Aorta (tissue), 5 donors: ENCODE results near the gene MADCAM1. TPM values are rescaled to one million over a fixed set of nuclear protein-coding genes. Genes with fewer than 3 reads are reported as not detected.

Experiments
- ATAC-seq: fragments of 200-7000 bp; cut with Tn5 transposase; one replicate; pipeline ENCODE4 v1.9.1; 2022; ENCODE audit warnings: moderate library complexity; ENCODE audit not compliant: low FRiP score
- DNase-seq, 2 donors: peaks; one replicate each; pipeline ENCODE4 v3.0.0-alpha.2; 2020
- H3K27ac ChIP-seq, 2 donors: one replicate each; pipeline ENCODE4 v1.5.1; 2013; ENCODE audit warnings: low read length in 2 of 2, mild to moderate bottlenecking in 2 of 2, moderate library complexity in 2 of 2, control low read depth in 1 of 2, inconsistent platforms in 1 of 2, low read depth in 1 of 2
- H3K27me3 ChIP-seq, 2 donors: one replicate each; pipeline ENCODE4 v1.6.1; 2013; ENCODE audit warnings: control low read depth in 1 of 2, low read length in 1 of 2, mild to moderate bottlenecking in 1 of 2, moderate library complexity in 1 of 2; ENCODE audit not compliant: insufficient read depth in 2 of 2, control insufficient read depth in 1 of 2
- H3K36me3 ChIP-seq, 2 donors: one replicate each; pipeline ENCODE4 v1.6.1; 2013; ENCODE audit warnings: control low read depth in 1 of 2, low read length in 1 of 2, mild to moderate bottlenecking in 1 of 2; ENCODE audit not compliant: insufficient read depth in 2 of 2, control insufficient read depth in 1 of 2
- H3K4me1 ChIP-seq, 2 donors: one replicate each; pipeline ENCODE4 v1.6.1; 2013; ENCODE audit warnings: low read length in 2 of 2, control low read depth in 1 of 2, mild to moderate bottlenecking in 1 of 2, moderate library complexity in 1 of 2; ENCODE audit not compliant: insufficient read depth in 2 of 2, control insufficient read depth in 1 of 2
- H3K4me3 ChIP-seq, 2 donors: one replicate each; pipeline ENCODE4 v1.5.1; 2013; ENCODE audit warnings: low read length in 2 of 2, control low read depth in 1 of 2, mild to moderate bottlenecking in 1 of 2
- H3K9me3 ChIP-seq: one replicate; pipeline ENCODE4 v1.6.1; 2013; ENCODE audit warnings: mild to moderate bottlenecking, low read length; ENCODE audit not compliant: control insufficient read depth
- WGBS, 2 donors: extraction: QIAGEN DNeasy Blood & Tissue Kit; methylation state at CpG; one replicate each; pipeline ENCODE4 v1.1.7; 2013; 5-methylcytosine and 5-hydroxymethylcytosine counted together
- intact Hi-C, 2 donors: fragments of 100-400 bp; cut with DNase I; formaldehyde crosslinking; loops; one replicate each; pipeline versions ENCODE4 v1.14.2 to v1.15.0; 2022
- polyA plus RNA-seq, 2 donors: library from polyadenylated mRNA; stranded (reverse); fragments of 200-250 nt; gene quantifications; one replicate each; pipeline ENCODE4 v1.2.3, GENCODE V29; 2013
- total RNA-seq, 2 donors: library from RNA; stranded (reverse); fragmentation: NEBNext Ultra II Directional; extraction: Animal tissue kit (Norgen Biotek cat#: 25700); gene quantifications; one replicate each; pipeline ENCODE4 v1.2.1, GENCODE V29; 2021
- donor health status: healthy with polysubstance abuse.
- donor health status: Bipolar disorder and iron deficiency.
- donor health status: DM: no; HTN: no; CAD: no.
- donor health status: DM: no; HTN: no; CAD: no.
- donor health status: DM: yes; HTN: yes; CAD: no.

MADCAM1 gene
- total and polyA plus RNA-seq, 4 donors = 0.50 to 1.4 (median 0.63) TPM; not detected in 1

GRCh38 chr19:548886-549830 lies 52.9 kb downstream of the MADCAM1 start:
- Histone ChIP-seq H3K9me3 (no peaks in the 10 kb centered on the region), H3K27ac (no peak overlapping the region), H3K4me1 (no peaks in the 10 kb centered on the region), H3K36me3 (no peaks in the 10 kb centered on the region), H3K27me3 (no peaks in the 10 kb centered on the region), H3K4me3 (no peak overlapping the region)
- intact Hi-C loops = no loop called here
- peak in 1 of 2 donors; percentile 74 for DNase-seq
- 78% methylated on average over 41 to 52 of the region's 52 CpGs for WGBS, 2 donors
- ATAC-seq = no peak

- intact Hi-C loops = no loop called here
- no peak for DNase-seq
- H3K4me3 ChIP-seq = no peak overlapping the region
- no peak for ATAC-seq
- no peaks in the 10 kb centered on the region for H3K27me3 ChIP-seq
- no peaks in the 10 kb centered on the region for H3K9me3 ChIP-seq
- H3K36me3 ChIP-seq = no peaks in the 10 kb centered on the region
- H3K4me1 ChIP-seq = no peaks in the 10 kb centered on the region
- WGBS, 2 donors = 57 to 65% methylated on average over 20 of the region's 20 CpGs
- no peak overlapping the region for H3K27ac ChIP-seq
These were observed 58.5 kb downstream of the MADCAM1 start for GRCh38 chr19:554817-555216.

Other genes with a start within 250 kb of the MADCAM1 start
- gene PLPP2, start 205.1 kb upstream of the MADCAM1 start, total RNA-seq = 1 to 10 TPM; 3.1 to 4.2 TPM
- 1 to 10 TPM in 1 of 2 donors, under 1 TPM in 1; 0.51 to 6.5 TPM for gene PLPP2, start 205.1 kb upstream of the MADCAM1 start, polyA plus RNA-seq
- 10 to 100 TPM; 26.4 to 31.1 TPM for gene MIER2, start 151.7 kb upstream of the MADCAM1 start, total RNA-seq
- 1 to 10 TPM; 3.3 to 9.1 TPM for gene MIER2, start 151.7 kb upstream of the MADCAM1 start, polyA plus RNA-seq
- gene C2CD4C, start 87.3 kb upstream of the MADCAM1 start, total RNA-seq = 1 to 10 TPM in 1 of 2 donors, under 1 TPM in 1; 0.88 to 1.1 TPM
- not detected for gene C2CD4C, start 87.3 kb upstream of the MADCAM1 start, polyA plus RNA-seq
- gene SHC2, start 35.5 kb upstream of the MADCAM1 start, total RNA-seq = 10 to 100 TPM in 1 of 2 donors, 1 to 10 TPM in 1; 9.7 to 31.4 TPM
- gene SHC2, start 35.5 kb upstream of the MADCAM1 start, polyA plus RNA-seq = 10 to 100 TPM in 1 of 2 donors, 1 to 10 TPM in 1; 7.3 to 10.9 TPM
- gene TPGS1, start 11.0 kb downstream of the MADCAM1 start, total RNA-seq = 10 to 100 TPM; 19.2 to 20.2 TPM
- 10 to 100 TPM; 17.4 to 33.0 TPM for gene TPGS1, start 11.0 kb downstream of the MADCAM1 start, polyA plus RNA-seq
- gene CDC34, start 35.3 kb downstream of the MADCAM1 start, total RNA-seq = 10 to 100 TPM; 39.6 to 46.4 TPM
- gene CDC34, start 35.3 kb downstream of the MADCAM1 start, polyA plus RNA-seq = 10 to 100 TPM; 27.5 to 79.1 TPM
- gene GZMM, start 47.6 kb downstream of the MADCAM1 start, total RNA-seq = under 1 TPM; 0.54 to 0.75 TPM
- gene GZMM, start 47.6 kb downstream of the MADCAM1 start, polyA plus RNA-seq = 1 to 10 TPM in 1 of 2 donors, not detected in 1; 2.8 TPM
- gene BSG, start 76.1 kb downstream of the MADCAM1 start, total RNA-seq = 100 to 1,000 TPM; 264 to 281 TPM
- gene BSG, start 76.1 kb downstream of the MADCAM1 start, polyA plus RNA-seq = 100 to 1,000 TPM; 239 to 436 TPM
- under 1 TPM; 0.19 to 0.30 TPM for gene HCN2, start 93.4 kb downstream of the MADCAM1 start, total RNA-seq
- gene HCN2, start 93.4 kb downstream of the MADCAM1 start, polyA plus RNA-seq = under 1 TPM; 0.08 to 0.13 TPM
- 10 to 100 TPM; 19.9 to 33.3 TPM for gene POLRMT, start 137.1 kb downstream of the MADCAM1 start, total RNA-seq
- gene POLRMT, start 137.1 kb downstream of the MADCAM1 start, polyA plus RNA-seq = 10 to 100 TPM; 10.1 to 76.6 TPM
- under 1 TPM; 0.36 to 0.45 TPM for gene FGF22, start 143.4 kb downstream of the MADCAM1 start, total RNA-seq
- gene FGF22, start 143.4 kb downstream of the MADCAM1 start, polyA plus RNA-seq = 1 to 10 TPM in 1 of 2 donors, under 1 TPM in 1; 0.63 to 4.8 TPM
- gene RNF126, start 166.7 kb downstream of the MADCAM1 start, total RNA-seq = 10 to 100 TPM; 26.7 to 26.9 TPM
- 10 to 100 TPM; 18.3 to 38.5 TPM for gene RNF126, start 166.7 kb downstream of the MADCAM1 start, polyA plus RNA-seq
- gene FSTL3, start 179.9 kb downstream of the MADCAM1 start, total RNA-seq = 100 to 1,000 TPM; 116 to 134 TPM
- gene FSTL3, start 179.9 kb downstream of the MADCAM1 start, polyA plus RNA-seq = 10 to 100 TPM; 40.6 to 80.1 TPM
- not detected for gene PRSS57, start 199.0 kb downstream of the MADCAM1 start, total RNA-seq
- gene PRSS57, start 199.0 kb downstream of the MADCAM1 start, polyA plus RNA-seq = not detected
- 10 to 100 TPM; 27.5 to 75.1 TPM for gene PALM, start 212.4 kb downstream of the MADCAM1 start, total RNA-seq
- gene PALM, start 212.4 kb downstream of the MADCAM1 start, polyA plus RNA-seq = 1 to 10 TPM in 1 of 2 donors, under 1 TPM in 1; 0.59 to 2.5 TPM